Spleen (tissue), 7 donors: ENCODE data around the gene PRKCE.

ENCODE experiments used
- POLR2A ChIP-seq, 3 donors: fragments of 450-650 bp; IDR thresholded peaks; one replicate each; pipeline ENCODE4 v1.5.1; 2017; ENCODE audit warnings: antibody characterized with exemption in 3 of 3, mild to moderate bottlenecking in 1 of 3
- POLR2AphosphoS5 ChIP-seq, 3 donors: sonication (generic); formaldehyde crosslinking; IDR thresholded peaks; one replicate each; pipeline ENCODE4 v1.5.1; 2017; ENCODE audit warnings: antibody characterized with exemption in 3 of 3
- TF ChIP-seq, protein P1 (sequence below), 11 experiments: fragments of 200-600 bp in 7 of 11; fragments of 450-650 bp in 4 of 11; sonication (generic) in 4 of 11; IDR thresholded peaks in 8 of 11; conservative IDR thresholded peaks in 3 of 11; 1 replicate in 7 of 11; 2 replicates in 4 of 11; pipeline versions ENCODE4 v1.4.0 to v1.8.0; 2016 to 2021; ENCODE audit warnings: antibody characterized with exemption in 11 of 11, inconsistent platforms in 4 of 11, mild to moderate bottlenecking in 1 of 11
- donor health status: DM: no; HTN: no; CAD: no; lungs with moderate emphysema.
- donor health status: DM: no; HTN: no; CAD: no.
- donor health status: DM: no; HTN: no; CAD: no.

DNA sequence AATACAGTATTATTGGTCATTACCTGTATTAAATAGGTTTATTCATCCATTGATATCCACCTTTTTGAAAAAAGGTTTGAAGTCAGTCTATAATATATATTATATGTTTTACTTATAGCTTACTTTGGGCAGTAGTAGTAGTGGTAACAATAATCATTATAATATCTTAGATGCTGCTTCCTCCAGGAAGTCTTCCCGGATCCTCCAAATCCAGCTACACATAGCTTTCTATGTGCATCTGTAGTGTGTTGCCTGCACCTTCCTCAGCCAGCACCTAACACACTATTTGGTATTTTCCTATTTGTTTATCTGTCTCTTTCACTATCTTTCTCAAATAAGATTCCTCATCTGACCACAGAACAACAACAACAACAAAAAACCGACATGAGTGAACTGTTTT lies 81.0 kb downstream of the PRKCE start:
- TF ChIP-seq, protein P1, sequence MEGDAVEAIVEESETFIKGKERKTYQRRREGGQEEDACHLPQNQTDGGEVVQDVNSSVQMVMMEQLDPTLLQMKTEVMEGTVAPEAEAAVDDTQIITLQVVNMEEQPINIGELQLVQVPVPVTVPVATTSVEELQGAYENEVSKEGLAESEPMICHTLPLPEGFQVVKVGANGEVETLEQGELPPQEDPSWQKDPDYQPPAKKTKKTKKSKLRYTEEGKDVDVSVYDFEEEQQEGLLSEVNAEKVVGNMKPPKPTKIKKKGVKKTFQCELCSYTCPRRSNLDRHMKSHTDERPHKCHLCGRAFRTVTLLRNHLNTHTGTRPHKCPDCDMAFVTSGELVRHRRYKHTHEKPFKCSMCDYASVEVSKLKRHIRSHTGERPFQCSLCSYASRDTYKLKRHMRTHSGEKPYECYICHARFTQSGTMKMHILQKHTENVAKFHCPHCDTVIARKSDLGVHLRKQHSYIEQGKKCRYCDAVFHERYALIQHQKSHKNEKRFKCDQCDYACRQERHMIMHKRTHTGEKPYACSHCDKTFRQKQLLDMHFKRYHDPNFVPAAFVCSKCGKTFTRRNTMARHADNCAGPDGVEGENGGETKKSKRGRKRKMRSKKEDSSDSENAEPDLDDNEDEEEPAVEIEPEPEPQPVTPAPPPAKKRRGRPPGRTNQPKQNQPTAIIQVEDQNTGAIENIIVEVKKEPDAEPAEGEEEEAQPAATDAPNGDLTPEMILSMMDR (IDR thresholded peaks at IDR 0.05 in 8 of 11, conservative IDR thresholded peaks at IDR 0.05 in 3 of 11), result no peak
- no peak for TF ChIP-seq POLR2A (IDR thresholded peaks at IDR 0.05)
- no peak for TF ChIP-seq POLR2AphosphoS5 (IDR thresholded peaks at IDR 0.05)
